Esophagus squamous epithelium (tissue), 5 donors: ENCODE data around the gene NADSYN1. TPM values are rescaled to one million over a fixed set of nuclear protein-coding genes. Genes with fewer than 3 reads are reported as not detected.
"Not testable (repeated sequence)": the region's sequence is repeated elsewhere in the genome, so short reads cannot be mapped to it uniquely, and the experiment has no call there.

Experiments used
- DNase-seq: peaks from one replicate; lab custom pipeline; 2025; lab: John Stamatoyannopoulos, UW
- H3K27ac ChIP-seq, 4 donors: fragments of 200-600 bp; sonication (generic); one replicate each; pipeline ENCODE4 v1.5.1; 2016 to 2019; ENCODE audit warnings: mild to moderate bottlenecking in 1 of 4
- H3K27me3 ChIP-seq, 4 donors: fragments of 200-600 bp; sonication (generic); 1 replicate in 3 of 4; 2 replicates in 1 of 4; pipeline versions ENCODE4 v1.5.1 to v1.6.0; 2017 to 2021; ENCODE audit warnings: antibody characterized with exemption in 1 of 4
- H3K36me3 ChIP-seq, 3 donors: fragments of 200-600 bp; sonication (generic); one replicate each; pipeline ENCODE4 v1.5.1; 2016 to 2019
- H3K4me1 ChIP-seq, 3 donors: fragments of 200-600 bp; sonication (generic); one replicate each; pipeline ENCODE4 v1.5.1; 2017 to 2019
- H3K4me3 ChIP-seq, 4 donors: fragments of 200-600 bp; sonication (generic); 1 replicate in 3 of 4; 2 replicates in 1 of 4; pipeline ENCODE4 v1.5.1; 2016 to 2019; ENCODE audit warnings: mild to moderate bottlenecking in 2 of 4, moderate library complexity in 1 of 4
- H3K9me3 ChIP-seq, 3 donors: fragments of 200-600 bp; sonication (generic); one replicate each; pipeline ENCODE4 v1.5.1; 2016 to 2019
- CTCF ChIP-seq, 6 experiments: fragments of 450-650 bp in 4 of 6; fragments of 200-600 bp in 2 of 6; sonication (generic) in 2 of 6; IDR thresholded peaks; one replicate each; pipeline ENCODE4 v1.5.1; 2016 to 2019; ENCODE audit warnings: antibody characterized with exemption in 6 of 6, mild to moderate bottlenecking in 4 of 6, moderate library complexity in 4 of 6
- POLR2A ChIP-seq, 4 donors: fragments of 450-650 bp; IDR thresholded peaks; one replicate each; pipeline ENCODE4 v1.6.1; 2017; ENCODE audit warnings: antibody characterized with exemption in 4 of 4, mild to moderate bottlenecking in 4 of 4, moderate library complexity in 3 of 4
- WGBS, 2 donors: methylation state at CpG; one replicate each; pipeline ENCODE4 v1.1.5; 2018; 5-methylcytosine and 5-hydroxymethylcytosine counted together
- intact Hi-C: fragments of 100-400 bp; cut with DNase I; formaldehyde crosslinking; loops from one replicate; pipeline ENCODE4 v1.15.0; 2022
- total RNA-seq, 4 donors: library from RNA; depleted of rRNA; stranded (reverse); fragments of >200 nt; gene quantifications; one replicate each; pipeline ENCODE4 v1.1.0, GENCODE V29; 2016
- donor health status: DM: yes; HTN: yes; CAD: no.

Gene NADSYN1
- total RNA-seq, 4 donors from 2014 or later, result 62.0 to 81.3 (median 71.7) TPM

- no peaks in the 10 kb centered on the region for H3K4me1 ChIP-seq
- 76 to 82% methylated on average over 7 of the region's 7 CpGs for WGBS, 2 donors
- intact Hi-C loops, result no loop called here
- no peak for TF ChIP-seq CTCF (IDR thresholded peaks at IDR 0.05)
- H3K27ac ChIP-seq, result no peak overlapping the region
- DNase-seq, result no peak
- H3K9me3 ChIP-seq, result no peaks in the 10 kb centered on the region
- H3K4me3 ChIP-seq, result no peak overlapping the region
- H3K27me3 ChIP-seq, result peaks cover 0 to 33% (median 0%) of the 10 kb centered on the region in 4 donors
- no peaks in the 10 kb centered on the region for H3K36me3 ChIP-seq
Measured at GRCh38 chr11:71410363-71410966, 42.5 kb upstream of the NADSYN1 start.

GRCh38 chr11:71414645-71415044 lies 38.4 kb upstream of the NADSYN1 start:
- intact Hi-C loops, result no loop called here
- H3K4me3 ChIP-seq, result no peak overlapping the region
- no peaks in the 10 kb centered on the region for H3K36me3 ChIP-seq
- peaks cover 0 to 11% (median 0%) of the 10 kb centered on the region in 4 donors for H3K27me3 ChIP-seq
- H3K27ac ChIP-seq, result no peak overlapping the region
- TF ChIP-seq POLR2A (IDR thresholded peaks at IDR 0.05) (no peak), CTCF (IDR thresholded peaks at IDR 0.05) (no peak)
- H3K4me1 ChIP-seq, result no peaks in the 10 kb centered on the region
- no peaks in the 10 kb centered on the region for H3K9me3 ChIP-seq
- DNase-seq, result no peak

- Histone ChIP-seq H3K27ac (no peak overlapping the region), H3K4me3 (no peak overlapping the region), H3K36me3 (no peaks in the 10 kb centered on the region), H3K4me1 (no peaks in the 10 kb centered on the region), H3K27me3 (peaks cover 0 to 30% (median 0%) of the 10 kb centered on the region in 4 donors), H3K9me3 (no peaks in the 10 kb centered on the region)
- intact Hi-C loops, result no loop called here
- TF ChIP-seq CTCF (IDR thresholded peaks at IDR 0.05), result no peak
- TF ChIP-seq POLR2A (IDR thresholded peaks at IDR 0.05), result no peak
- WGBS, 2 donors, result 59 to 66% methylated on average over 3 to 8 of the region's 8 CpGs
- no peak for DNase-seq
Measured at GRCh38 chr11:71418643-71419042, 34.4 kb upstream of the NADSYN1 start.

GRCh38 chr11:71420455-71421241 lies 32.4 kb upstream of the NADSYN1 start:
- WGBS, 2 donors, result 58 to 62% methylated on average over 15 to 16 of the region's 16 CpGs
- Histone ChIP-seq H3K9me3 (no peaks in the 10 kb centered on the region), H3K27ac (no peak overlapping the region), H3K27me3 (peaks cover 0 to 41% (median 0%) of the 10 kb centered on the region in 4 donors), H3K4me3 (no peak overlapping the region), H3K4me1 (peaks cover 0 to 4% (median 0%) of the 10 kb centered on the region in 3 donors), H3K36me3 (no peaks in the 10 kb centered on the region)
- intact Hi-C loops, result no loop called here
- TF ChIP-seq POLR2A (IDR thresholded peaks at IDR 0.05), result no peak
- TF ChIP-seq CTCF (IDR thresholded peaks at IDR 0.05), result peak; percentile 37 to 72 (median 62)
- no peak for DNase-seq

- peaks cover 0 to 41% (median 0%) of the 10 kb centered on the region in 4 donors for H3K27me3 ChIP-seq
- TF ChIP-seq POLR2A (IDR thresholded peaks at IDR 0.05) (no peak), CTCF (IDR thresholded peaks at IDR 0.05) (no peak)
- H3K9me3 ChIP-seq, result no peaks in the 10 kb centered on the region
- H3K4me3 ChIP-seq, result no peak overlapping the region
- no peaks in the 10 kb centered on the region for H3K36me3 ChIP-seq
- H3K27ac ChIP-seq, result no peak overlapping the region
- no peak for DNase-seq
- 79 to 87% methylated on average over 12 of the region's 12 CpGs for WGBS, 2 donors
- peaks cover 0 to 9% (median 0%) of the 10 kb centered on the region in 3 donors for H3K4me1 ChIP-seq
- intact Hi-C loops, result no loop called here
Measured at GRCh38 chr11:71421392-71421950, 31.5 kb upstream of the NADSYN1 start.

GRCh38 chr11:71422318-71422717 lies 30.7 kb upstream of the NADSYN1 start:
- DNase-seq, H3K4me3 ChIP-seq, H3K4me1 ChIP-seq, H3K9me3 ChIP-seq, H3K27ac ChIP-seq, intact Hi-C loops, H3K36me3 ChIP-seq: not testable (repeated sequence)
- 90 to 98% methylated on average over 3 of the region's 3 CpGs for WGBS, 2 donors
- H3K27me3 ChIP-seq, result peaks cover 0 to 41% (median 0%) of the 10 kb centered on the region in 4 donors
